ENCODE results near the gene CHI3L1.

The CHI3L1 gene

GRCh38 chr1:203149188-203149840 is 37.2 kb downstream of the CHI3L1 start:
- no peak for DNase-seq

- no peak for DNase-seq
Observed at GRCh38 chr1:203148579-203148978, 37.9 kb downstream of the CHI3L1 start.

GRCh38 chr1:203148127-203148526 is 38.4 kb downstream of the CHI3L1 start:
- no peak for DNase-seq

GRCh38 chr1:203147376-203147775 is 39.1 kb downstream of the CHI3L1 start:
- DNase-seq: no peak

GRCh38 chr1:203146537-203146936 is 40.0 kb downstream of the CHI3L1 start:
- DNase-seq: no peak

GRCh38 chr1:203146042-203146369 is 40.5 kb downstream of the CHI3L1 start:
- no peak for DNase-seq

GRCh38 chr1:203145321-203146041 is 41.0 kb downstream of the CHI3L1 start:
- no peak for DNase-seq

- no peak for DNase-seq
Observed at GRCh38 chr1:203144661-203145060, 41.8 kb downstream of the CHI3L1 start.

- DNase-seq: no peak
Observed at GRCh38 chr1:203143641-203144040, 42.9 kb downstream of the CHI3L1 start.

- DNase-seq: no peak
Observed at GRCh38 chr1:203142684-203143408, 43.7 kb downstream of the CHI3L1 start.

- DNase-seq: no peak
Observed at GRCh38 chr1:203142124-203142523, 44.4 kb downstream of the CHI3L1 start.

GRCh38 chr1:203140743-203141520 is 45.6 kb downstream of the CHI3L1 start:
- DNase-seq: no peak

- no peak for DNase-seq
Observed at GRCh38 chr1:203139976-203140475, 46.5 kb downstream of the CHI3L1 start.

- DNase-seq: no peak
Observed at GRCh38 chr1:203138066-203138465, 48.4 kb downstream of the CHI3L1 start.

GRCh38 chr1:203137324-203137723 is 49.2 kb downstream of the CHI3L1 start:
- no peak for DNase-seq

GRCh38 chr1:203136409-203137042 is 50.0 kb downstream of the CHI3L1 start:
- DNase-seq: no peak

GRCh38 chr1:203135636-203136305 is 50.7 kb downstream of the CHI3L1 start:
- DNase-seq: no peak

GRCh38 chr1:203133970-203134725 is 52.4 kb downstream of the CHI3L1 start:
- DNase-seq: no peak

GRCh38 chr1:203131548-203132200 is 54.8 kb downstream of the CHI3L1 start:
- no peak for DNase-seq

- DNase-seq: no peak
Observed at GRCh38 chr1:203130358-203130985, 56.0 kb downstream of the CHI3L1 start.

Measured in CD4-positive, alpha-beta T cell treated with Interleukin-17A for 1 hour (primary cell).